Measurements from ENCODE around the gene INPP5A.

INPP5A gene

DNA sequence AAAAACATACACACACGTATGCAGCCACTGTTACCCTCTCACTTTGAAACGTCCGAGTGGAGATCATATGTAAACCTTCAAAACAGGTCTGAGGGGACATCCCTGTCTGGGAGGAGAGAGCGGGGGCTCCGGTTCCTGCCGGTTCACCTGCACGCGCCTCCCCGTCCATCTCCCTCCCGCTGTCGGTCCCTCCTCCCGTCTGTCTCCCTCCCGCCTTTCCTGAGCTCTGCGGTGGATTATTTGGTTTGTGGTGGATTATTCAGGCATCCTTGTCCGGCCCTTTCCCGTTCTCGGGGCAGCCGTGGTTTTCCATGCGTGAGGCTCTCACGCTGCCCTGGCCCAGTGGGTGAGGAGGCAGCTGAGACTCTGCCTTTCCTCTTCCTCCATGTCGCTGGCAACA lies 188.6 kb downstream of the INPP5A start:
- no peak for ATAC-seq
- TF ChIP-seq, protein P1, sequence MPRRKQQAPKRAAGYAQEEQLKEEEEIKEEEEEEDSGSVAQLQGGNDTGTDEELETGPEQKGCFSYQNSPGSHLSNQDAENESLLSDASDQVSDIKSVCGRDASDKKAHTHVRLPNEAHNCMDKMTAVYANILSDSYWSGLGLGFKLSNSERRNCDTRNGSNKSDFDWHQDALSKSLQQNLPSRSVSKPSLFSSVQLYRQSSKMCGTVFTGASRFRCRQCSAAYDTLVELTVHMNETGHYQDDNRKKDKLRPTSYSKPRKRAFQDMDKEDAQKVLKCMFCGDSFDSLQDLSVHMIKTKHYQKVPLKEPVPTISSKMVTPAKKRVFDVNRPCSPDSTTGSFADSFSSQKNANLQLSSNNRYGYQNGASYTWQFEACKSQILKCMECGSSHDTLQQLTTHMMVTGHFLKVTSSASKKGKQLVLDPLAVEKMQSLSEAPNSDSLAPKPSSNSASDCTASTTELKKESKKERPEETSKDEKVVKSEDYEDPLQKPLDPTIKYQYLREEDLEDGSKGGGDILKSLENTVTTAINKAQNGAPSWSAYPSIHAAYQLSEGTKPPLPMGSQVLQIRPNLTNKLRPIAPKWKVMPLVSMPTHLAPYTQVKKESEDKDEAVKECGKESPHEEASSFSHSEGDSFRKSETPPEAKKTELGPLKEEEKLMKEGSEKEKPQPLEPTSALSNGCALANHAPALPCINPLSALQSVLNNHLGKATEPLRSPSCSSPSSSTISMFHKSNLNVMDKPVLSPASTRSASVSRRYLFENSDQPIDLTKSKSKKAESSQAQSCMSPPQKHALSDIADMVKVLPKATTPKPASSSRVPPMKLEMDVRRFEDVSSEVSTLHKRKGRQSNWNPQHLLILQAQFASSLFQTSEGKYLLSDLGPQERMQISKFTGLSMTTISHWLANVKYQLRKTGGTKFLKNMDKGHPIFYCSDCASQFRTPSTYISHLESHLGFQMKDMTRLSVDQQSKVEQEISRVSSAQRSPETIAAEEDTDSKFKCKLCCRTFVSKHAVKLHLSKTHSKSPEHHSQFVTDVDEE (CRISPR knock-in tag; IDR thresholded peaks at IDR 0.05) = no peak
- no peak for TF ChIP-seq CSDC2 (CRISPR knock-in tag; IDR thresholded peaks at IDR 0.05)
- TF ChIP-seq, protein P2, sequence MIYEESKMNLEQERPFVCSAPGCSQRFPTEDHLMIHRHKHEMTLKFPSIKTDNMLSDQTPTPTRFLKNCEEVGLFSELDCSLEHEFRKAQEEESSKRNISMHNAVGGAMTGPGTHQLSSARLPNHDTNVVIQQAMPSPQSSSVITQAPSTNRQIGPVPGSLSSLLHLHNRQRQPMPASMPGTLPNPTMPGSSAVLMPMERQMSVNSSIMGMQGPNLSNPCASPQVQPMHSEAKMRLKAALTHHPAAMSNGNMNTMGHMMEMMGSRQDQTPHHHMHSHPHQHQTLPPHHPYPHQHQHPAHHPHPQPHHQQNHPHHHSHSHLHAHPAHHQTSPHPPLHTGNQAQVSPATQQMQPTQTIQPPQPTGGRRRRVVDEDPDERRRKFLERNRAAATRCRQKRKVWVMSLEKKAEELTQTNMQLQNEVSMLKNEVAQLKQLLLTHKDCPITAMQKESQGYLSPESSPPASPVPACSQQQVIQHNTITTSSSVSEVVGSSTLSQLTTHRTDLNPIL (CRISPR knock-in tag; IDR thresholded peaks at IDR 0.05; ENCODE audit: low read depth) = no peak
- TF ChIP-seq, protein P3, sequence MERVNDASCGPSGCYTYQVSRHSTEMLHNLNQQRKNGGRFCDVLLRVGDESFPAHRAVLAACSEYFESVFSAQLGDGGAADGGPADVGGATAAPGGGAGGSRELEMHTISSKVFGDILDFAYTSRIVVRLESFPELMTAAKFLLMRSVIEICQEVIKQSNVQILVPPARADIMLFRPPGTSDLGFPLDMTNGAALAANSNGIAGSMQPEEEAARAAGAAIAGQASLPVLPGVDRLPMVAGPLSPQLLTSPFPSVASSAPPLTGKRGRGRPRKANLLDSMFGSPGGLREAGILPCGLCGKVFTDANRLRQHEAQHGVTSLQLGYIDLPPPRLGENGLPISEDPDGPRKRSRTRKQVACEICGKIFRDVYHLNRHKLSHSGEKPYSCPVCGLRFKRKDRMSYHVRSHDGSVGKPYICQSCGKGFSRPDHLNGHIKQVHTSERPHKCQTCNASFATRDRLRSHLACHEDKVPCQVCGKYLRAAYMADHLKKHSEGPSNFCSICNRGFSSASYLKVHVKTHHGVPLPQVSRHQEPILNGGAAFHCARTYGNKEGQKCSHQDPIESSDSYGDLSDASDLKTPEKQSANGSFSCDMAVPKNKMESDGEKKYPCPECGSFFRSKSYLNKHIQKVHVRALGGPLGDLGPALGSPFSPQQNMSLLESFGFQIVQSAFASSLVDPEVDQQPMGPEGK (CRISPR knock-in tag; IDR thresholded peaks at IDR 0.05; ENCODE audit: borderline replicate concordance) = no peak
- TF ChIP-seq OSR1 (CRISPR knock-in tag; IDR thresholded peaks at IDR 0.05) = no peak
- no peak for TF ChIP-seq ZNF8 (CRISPR knock-in tag; IDR thresholded peaks at IDR 0.05)
- no peak for TF ChIP-seq PPARA (CRISPR knock-in tag; IDR thresholded peaks at IDR 0.05; ENCODE audit: borderline replicate concordance)
- no peak for TF ChIP-seq ZC3H10 (CRISPR knock-in tag; IDR thresholded peaks at IDR 0.05)
- no peak for TF ChIP-seq TCF4 (CRISPR knock-in tag; IDR thresholded peaks at IDR 0.05; ENCODE audit: borderline replicate concordance)

DNA sequence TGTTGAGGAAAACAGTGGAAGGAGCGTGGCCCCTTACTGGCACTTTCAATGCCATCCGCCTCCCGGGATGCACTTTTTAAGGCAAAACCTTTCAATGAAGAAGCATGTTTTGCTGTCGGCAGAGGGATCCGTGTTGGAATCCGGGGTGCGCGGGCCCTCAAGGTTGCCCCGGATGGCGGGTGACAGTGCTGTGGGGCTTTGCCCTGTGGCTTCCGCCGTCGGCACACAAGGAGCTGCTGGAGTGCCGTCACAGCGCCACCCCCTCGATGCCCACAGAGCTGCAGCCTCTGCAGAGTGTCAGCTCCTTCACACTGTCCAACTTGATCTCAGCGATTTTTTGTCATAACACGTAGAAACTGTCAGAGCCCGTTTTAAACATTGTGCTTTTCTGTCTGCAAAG lies 189.4 kb downstream of the INPP5A start:
- no peak for TF ChIP-seq ZNF70 (CRISPR knock-in tag; IDR thresholded peaks at IDR 0.05)
- TF ChIP-seq TOX (CRISPR knock-in tag; IDR thresholded peaks at IDR 0.05; ENCODE audit: borderline replicate concordance) = no peak
- TF ChIP-seq ZFP30 (CRISPR knock-in tag; IDR thresholded peaks at IDR 0.05) = no peak
- no peak for TF ChIP-seq ISL1 (CRISPR knock-in tag; IDR thresholded peaks at IDR 0.05)
- TF ChIP-seq, protein P4, sequence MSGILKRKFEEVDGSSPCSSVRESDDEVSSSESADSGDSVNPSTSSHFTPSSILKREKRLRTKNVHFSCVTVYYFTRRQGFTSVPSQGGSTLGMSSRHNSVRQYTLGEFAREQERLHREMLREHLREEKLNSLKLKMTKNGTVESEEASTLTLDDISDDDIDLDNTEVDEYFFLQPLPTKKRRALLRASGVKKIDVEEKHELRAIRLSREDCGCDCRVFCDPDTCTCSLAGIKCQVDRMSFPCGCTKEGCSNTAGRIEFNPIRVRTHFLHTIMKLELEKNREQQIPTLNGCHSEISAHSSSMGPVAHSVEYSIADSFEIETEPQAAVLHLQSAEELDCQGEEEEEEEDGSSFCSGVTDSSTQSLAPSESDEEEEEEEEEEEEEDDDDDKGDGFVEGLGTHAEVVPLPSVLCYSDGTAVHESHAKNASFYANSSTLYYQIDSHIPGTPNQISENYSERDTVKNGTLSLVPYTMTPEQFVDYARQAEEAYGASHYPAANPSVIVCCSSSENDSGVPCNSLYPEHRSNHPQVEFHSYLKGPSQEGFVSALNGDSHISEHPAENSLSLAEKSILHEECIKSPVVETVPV (CRISPR knock-in tag; IDR thresholded peaks at IDR 0.05) = no peak
- TF ChIP-seq, protein P3 (CRISPR knock-in tag; IDR thresholded peaks at IDR 0.05; ENCODE audit: borderline replicate concordance) = no peak
- TF ChIP-seq ARNTL (CRISPR knock-in tag; IDR thresholded peaks at IDR 0.05; ENCODE audit: borderline replicate concordance, low read depth) = no peak
- no peak for TF ChIP-seq ZNF8 (CRISPR knock-in tag; IDR thresholded peaks at IDR 0.05)
- TF ChIP-seq, protein P2 (CRISPR knock-in tag; IDR thresholded peaks at IDR 0.05; ENCODE audit: low read depth) = no peak
- TF ChIP-seq ESRRG (CRISPR knock-in tag; IDR thresholded peaks at IDR 0.05) = no peak
- TF ChIP-seq RARB (CRISPR knock-in tag; IDR thresholded peaks at IDR 0.05) = no peak
- no peak for TF ChIP-seq SNAI2 (CRISPR knock-in tag; IDR thresholded peaks at IDR 0.05)
- no peak for TF ChIP-seq TCF4 (CRISPR knock-in tag; IDR thresholded peaks at IDR 0.05; ENCODE audit: borderline replicate concordance)
- TF ChIP-seq CSDC2 (CRISPR knock-in tag; IDR thresholded peaks at IDR 0.05) = no peak
- TF ChIP-seq ZNF565 (CRISPR knock-in tag; conservative IDR thresholded peaks at IDR 0.05; ENCODE audit: low read depth) = no peak
- no peak for ATAC-seq

DNA sequence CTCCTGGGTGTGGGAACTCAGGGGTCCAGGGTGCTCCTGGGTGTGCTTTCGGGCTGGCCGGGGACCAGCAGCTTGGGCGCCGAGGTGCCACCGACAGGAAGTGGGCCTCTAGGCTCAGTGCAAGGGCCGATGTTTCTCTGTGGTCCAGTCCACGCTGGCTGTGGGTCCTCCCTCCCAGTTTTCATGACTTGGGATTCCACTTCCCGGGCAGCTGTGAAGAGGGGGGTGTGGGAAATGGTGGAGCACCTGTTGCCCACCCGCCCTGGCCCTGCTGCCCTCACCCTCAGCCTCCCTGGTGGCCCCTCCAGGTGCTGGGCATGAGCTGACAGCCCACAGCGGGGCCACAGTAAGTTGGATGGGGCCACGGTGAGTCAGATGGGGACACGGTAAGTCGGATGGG lies 189.8 kb downstream of the INPP5A start:
- no peak for TF ChIP-seq ZFP3 (CRISPR knock-in tag; IDR thresholded peaks at IDR 0.05)
- no peak for TF ChIP-seq SNAI2 (CRISPR knock-in tag; IDR thresholded peaks at IDR 0.05)
- ATAC-seq = no peak

Data from SK-N-SH treated with all-trans-retinoic acid at 6 μM for 48 hours (cell line).